ENCODE measurements around the gene CDKN3.
"Not testable (repeated sequence)": the region's sequence is repeated elsewhere in the genome, so short reads cannot be mapped to it uniquely, and the experiment has no call there.

The CDKN3 gene

DNA sequence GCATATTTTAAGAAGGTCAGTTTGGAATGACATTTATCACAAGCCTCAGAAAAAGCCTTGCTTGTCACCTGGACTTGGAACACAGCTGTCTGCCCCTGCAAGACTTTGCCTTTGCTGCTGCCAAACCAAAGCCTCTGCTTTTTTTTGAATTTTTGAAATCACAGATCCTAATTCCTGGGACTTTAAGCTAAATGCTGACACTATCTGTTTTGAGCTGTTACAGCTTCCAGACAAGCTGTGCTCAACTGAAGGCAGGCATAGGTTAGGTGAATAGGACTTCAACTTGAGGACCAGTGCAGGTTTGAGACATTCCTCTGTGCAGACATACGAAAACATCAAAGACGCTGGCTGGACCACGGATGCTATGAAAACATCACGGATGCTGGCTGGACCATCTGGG, 11.3 kb upstream of the CDKN3 start:
- Mint-ChIP-seq H3K9me3 (no peaks in the 10 kb centered on the region), H3K4me3 (no peak overlapping the region), H3K27me3 (peaks cover 35% of the 10 kb centered on the region), H3K27ac (no peak overlapping the region), H3K36me3 (no peaks in the 10 kb centered on the region), H3K4me1 (no peaks in the 10 kb centered on the region)
- no peak for DNase-seq
- CTCF ChIA-PET: no interaction called here

- CTCF ChIA-PET: interaction anchor here (1.4 kb wide), 1 partner anchor 40 kb away, joined by 3 read pairs; no protein-coding TSS in a partner anchor
- no peaks in the 10 kb centered on the region for H3K4me1 Mint-ChIP-seq
- no peaks in the 10 kb centered on the region for H3K36me3 Mint-ChIP-seq
- H3K27ac Mint-ChIP-seq: no peak overlapping the region
- no peak overlapping the region for H3K4me3 Mint-ChIP-seq
- no peaks in the 10 kb centered on the region for H3K9me3 Mint-ChIP-seq
- no peak for DNase-seq
- H3K27me3 Mint-ChIP-seq: peaks cover 47% of the 10 kb centered on the region
Measured at GRCh38 chr14:54387328-54387727, 9.5 kb upstream of the CDKN3 start.

DNA sequence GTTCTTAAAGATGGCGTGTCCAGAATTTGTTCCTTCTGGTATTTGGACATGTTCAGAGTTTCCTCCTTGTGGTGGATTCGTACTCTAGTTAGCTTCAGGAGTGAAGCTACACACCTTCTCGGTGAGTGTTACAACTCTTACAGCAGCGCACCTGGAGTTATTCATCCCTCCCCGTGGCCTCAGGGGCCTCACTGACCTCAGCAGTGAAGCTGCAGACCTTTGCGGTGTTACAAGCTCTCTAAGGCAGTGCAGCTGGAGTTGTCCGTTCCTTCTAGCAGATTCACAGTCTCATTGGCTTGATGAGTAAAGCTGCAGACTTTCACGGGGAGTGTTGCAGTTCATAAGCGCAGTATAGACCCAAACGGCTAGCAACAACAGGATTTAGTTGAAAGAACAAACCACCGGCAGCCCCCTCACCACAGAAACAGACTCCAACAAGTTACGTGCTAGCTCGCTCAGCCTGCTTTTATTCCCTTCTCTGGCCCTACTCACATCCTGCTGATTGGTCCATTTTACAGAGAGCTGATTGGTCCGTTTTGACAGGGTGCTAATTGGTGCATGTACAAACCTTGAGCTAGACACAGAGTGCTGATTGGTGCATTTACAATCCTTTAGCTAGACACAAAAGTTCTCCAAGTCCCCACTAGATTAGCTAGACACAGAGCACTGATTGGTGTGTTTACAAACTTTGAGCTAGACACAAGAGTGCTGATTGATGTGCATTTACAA, 4.5 kb upstream of the CDKN3 start:
- CTCF ChIA-PET: no interaction called here
- Mint-ChIP-seq H3K27me3 (peaks cover 29% of the 10 kb centered on the region), H3K9me3 (no peaks in the 10 kb centered on the region), H3K36me3 (no peaks in the 10 kb centered on the region), H3K27ac (no peak overlapping the region), H3K4me1 (peaks cover 10% of the 10 kb centered on the region), H3K4me3 (no peak overlapping the region)
- no peak for DNase-seq

DNA sequence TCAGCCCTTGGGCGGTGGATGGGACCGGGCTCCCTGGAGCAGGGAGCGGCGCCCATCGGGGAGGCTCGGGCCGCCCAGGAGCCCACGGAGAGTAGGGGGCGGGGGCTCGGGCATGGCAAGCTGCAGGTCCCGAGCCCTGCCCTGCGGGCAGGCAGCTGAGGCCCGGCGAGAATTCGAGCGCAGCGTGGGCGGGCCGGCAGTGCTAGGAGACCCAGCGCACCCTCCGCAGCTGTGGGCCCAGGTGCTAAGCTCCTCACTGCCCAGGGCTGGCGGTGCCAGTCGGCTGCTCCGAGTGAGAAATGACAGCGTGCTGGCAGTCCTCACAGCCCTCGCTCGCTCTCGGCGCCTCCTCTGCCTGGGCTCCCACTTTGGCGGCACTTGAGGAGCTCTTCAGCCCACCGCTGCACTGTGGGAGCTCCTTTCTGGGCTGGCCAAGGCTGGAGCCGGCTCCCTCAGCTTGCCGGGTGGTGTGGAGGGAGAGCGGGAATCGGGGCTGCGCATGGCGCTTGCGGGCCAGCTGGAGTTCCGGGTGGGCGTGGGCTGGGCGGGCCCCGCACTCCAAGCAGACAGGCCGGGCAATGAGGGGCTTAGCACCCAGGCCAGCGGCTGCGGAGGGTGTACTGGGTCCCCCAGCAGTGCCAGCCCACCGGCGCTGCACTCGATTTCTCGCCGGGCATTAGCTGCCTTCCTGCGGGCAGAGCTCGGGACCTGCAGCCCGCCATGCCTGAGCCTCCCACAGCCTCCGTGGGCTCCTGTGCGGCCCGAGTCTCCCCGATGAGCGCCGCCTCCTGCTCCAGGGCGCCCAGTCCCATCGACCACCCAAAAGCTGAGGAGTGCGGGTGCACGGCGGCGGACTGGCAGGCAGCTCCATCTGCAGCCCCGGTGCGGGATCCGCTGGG, 3.6 kb upstream of the CDKN3 start:
- Mint-ChIP-seq H3K4me1 (peaks cover 20% of the 10 kb centered on the region), H3K27me3 (peaks cover 27% of the 10 kb centered on the region)
- H3K9me3 Mint-ChIP-seq, DNase-seq, H3K27ac Mint-ChIP-seq, H3K4me3 Mint-ChIP-seq, CTCF ChIA-PET, H3K36me3 Mint-ChIP-seq: not testable (repeated sequence)

GRCh38 chr14:54394596-54394995, 2.2 kb upstream of the CDKN3 start:
- H3K4me1 Mint-ChIP-seq: peaks cover 33% of the 10 kb centered on the region
- H3K27me3 Mint-ChIP-seq: peaks cover 17% of the 10 kb centered on the region
- no peak overlapping the region for H3K27ac Mint-ChIP-seq
- CTCF ChIA-PET: no interaction called here
- H3K9me3 Mint-ChIP-seq: no peaks in the 10 kb centered on the region
- no peak overlapping the region for H3K4me3 Mint-ChIP-seq
- peaks cover 8% of the 10 kb centered on the region for H3K36me3 Mint-ChIP-seq
- DNase-seq: no peak

- CTCF ChIA-PET: no interaction called here
- no peaks in the 10 kb centered on the region for H3K9me3 Mint-ChIP-seq
- H3K4me1 Mint-ChIP-seq: peaks cover 34% of the 10 kb centered on the region
- peaks cover 13% of the 10 kb centered on the region for H3K27me3 Mint-ChIP-seq
- no peak for DNase-seq
- peaks cover 8% of the 10 kb centered on the region for H3K36me3 Mint-ChIP-seq
- H3K4me3 Mint-ChIP-seq: no peak overlapping the region
- H3K27ac Mint-ChIP-seq: no peak overlapping the region
Measured at GRCh38 chr14:54395284-54395683, 1.5 kb upstream of the CDKN3 start.

DNA sequence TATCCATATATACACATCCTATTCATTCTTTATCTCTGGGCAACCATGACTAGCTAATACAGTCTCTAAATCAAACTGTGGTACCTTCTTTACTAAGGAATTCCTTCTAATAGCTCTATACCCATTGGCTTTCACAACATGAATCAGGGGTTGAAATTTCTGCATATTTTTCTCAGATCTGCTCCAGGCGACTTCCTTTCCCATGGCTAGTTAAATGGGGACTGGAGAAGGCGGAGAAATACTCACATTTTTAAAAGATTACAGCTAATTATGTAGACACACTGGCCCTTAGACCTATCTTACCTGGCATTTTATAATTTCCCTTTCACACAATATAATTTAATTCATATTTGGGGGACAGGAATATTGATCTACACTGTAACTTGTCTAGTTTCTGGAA, 1.1 kb upstream of the CDKN3 start:
- H3K4me1 Mint-ChIP-seq: peaks cover 38% of the 10 kb centered on the region
- no peaks in the 10 kb centered on the region for H3K9me3 Mint-ChIP-seq
- H3K36me3 Mint-ChIP-seq: peaks cover 11% of the 10 kb centered on the region
- no peak for DNase-seq
- H3K27ac Mint-ChIP-seq: peak overlapping the region; percentile 29
- H3K4me3 Mint-ChIP-seq: no peak overlapping the region
- CTCF ChIA-PET: no interaction called here
- peaks cover 11% of the 10 kb centered on the region for H3K27me3 Mint-ChIP-seq

DNA sequence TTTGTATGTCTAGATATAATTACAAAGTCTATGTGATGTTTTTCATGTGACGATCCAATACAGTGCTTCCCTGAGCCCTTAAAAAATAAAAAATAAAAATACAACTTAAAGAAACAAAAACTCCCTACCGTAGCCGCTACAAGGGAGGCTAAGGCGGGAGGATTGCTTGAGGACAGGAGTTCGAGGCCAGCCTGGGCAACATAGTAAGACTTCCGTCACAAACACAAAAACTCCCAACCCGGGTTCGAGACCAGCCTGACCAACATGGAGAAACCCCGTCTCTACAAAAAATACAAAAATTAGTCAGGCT, 669 bp upstream of the CDKN3 start:
- Mint-ChIP-seq H3K4me1 (peaks cover 38% of the 10 kb centered on the region), H3K4me3 (peak overlapping the region; percentile 88), H3K27ac (peak overlapping the region; percentile 84), H3K27me3 (peaks cover 7% of the 10 kb centered on the region), H3K36me3 (peaks cover 11% of the 10 kb centered on the region), H3K9me3 (no peaks in the 10 kb centered on the region)
- CTCF ChIA-PET: interaction anchor here (0.6 to 1.0 kb wide), 2 partner anchors 61 to 103 kb away, joined by 3 read pairs; no protein-coding TSS in a partner anchor
- no peak for DNase-seq

GRCh38 chr14:54399560-54399959, 2.8 kb downstream of the CDKN3 start:
- CTCF ChIA-PET: no interaction called here
- Mint-ChIP-seq H3K27me3 (no peaks in the 10 kb centered on the region), H3K4me1 (peaks cover 59% of the 10 kb centered on the region), H3K36me3 (peaks cover 42% of the 10 kb centered on the region), H3K9me3 (peaks cover 2% of the 10 kb centered on the region), H3K4me3 (no peak overlapping the region), H3K27ac (no peak overlapping the region)
- no peak for DNase-seq

DNA sequence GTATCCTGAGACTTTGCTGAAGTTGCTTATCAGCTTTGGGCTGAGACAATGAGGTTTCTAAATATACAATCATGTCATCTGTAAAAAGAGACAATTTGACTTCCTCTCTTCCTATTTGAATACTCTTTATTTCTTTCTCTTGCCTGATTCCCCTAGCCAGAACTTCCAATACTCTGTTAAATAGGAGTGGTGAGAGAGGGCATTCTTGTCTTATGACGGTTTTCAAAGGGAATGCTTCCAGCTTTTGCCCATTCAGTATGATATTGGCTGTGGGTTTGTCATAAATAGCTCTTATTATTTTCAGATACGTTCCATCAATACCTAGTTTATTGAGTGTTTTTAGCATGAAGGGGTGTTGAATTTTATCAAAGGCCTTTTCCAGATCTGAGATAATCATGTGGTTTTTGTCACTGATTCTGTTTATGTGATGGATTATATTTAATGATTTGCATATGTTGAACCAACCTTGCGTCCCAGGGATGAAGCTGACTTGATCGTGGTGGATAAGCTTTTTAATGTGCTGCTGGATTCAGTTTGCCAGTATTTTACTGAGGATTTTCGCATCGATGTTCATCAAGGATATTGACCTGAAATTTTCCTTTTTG, 6.7 kb downstream of the CDKN3 start:
- H3K27ac Mint-ChIP-seq, H3K9me3 Mint-ChIP-seq, H3K4me3 Mint-ChIP-seq, H3K27me3 Mint-ChIP-seq, CTCF ChIA-PET, DNase-seq: not testable (repeated sequence)
- peaks cover 50% of the 10 kb centered on the region for H3K4me1 Mint-ChIP-seq
- peaks cover 74% of the 10 kb centered on the region for H3K36me3 Mint-ChIP-seq

- DNase-seq: no peak
- Mint-ChIP-seq H3K4me1 (peaks cover 8% of the 10 kb centered on the region), H3K27me3 (no peaks in the 10 kb centered on the region), H3K4me3 (no peak overlapping the region), H3K36me3 (peaks cover 57% of the 10 kb centered on the region), H3K9me3 (no peaks in the 10 kb centered on the region), H3K27ac (no peak overlapping the region)
- CTCF ChIA-PET: no interaction called here
Measured at GRCh38 chr14:54410215-54410614, 13.4 kb downstream of the CDKN3 start.

DNA sequence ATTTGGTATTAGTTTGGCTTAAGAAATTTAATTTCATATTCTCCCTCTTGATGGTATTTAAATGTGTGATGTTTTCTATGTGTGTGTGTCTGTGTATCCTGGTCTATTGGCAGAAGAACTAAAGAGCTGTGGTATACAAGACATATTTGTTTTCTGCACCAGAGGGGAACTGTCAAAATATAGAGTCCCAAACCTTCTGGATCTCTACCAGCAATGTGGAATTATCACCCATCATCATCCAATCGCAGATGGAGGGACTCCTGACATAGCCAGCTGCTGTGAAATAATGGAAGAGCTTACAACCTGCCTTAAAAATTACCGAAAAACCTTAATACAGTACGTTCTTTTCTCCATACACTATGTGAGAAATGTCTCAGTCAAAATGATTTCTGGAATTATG, 14.6 kb downstream of the CDKN3 start:
- CTCF ChIA-PET: interaction anchor here (0.6 kb wide), 1 partner anchor 290 kb away, joined by 3 read pairs; no protein-coding TSS in a partner anchor
- H3K27ac Mint-ChIP-seq: no peak overlapping the region
- DNase-seq: no peak
- H3K9me3 Mint-ChIP-seq: no peaks in the 10 kb centered on the region
- H3K36me3 Mint-ChIP-seq: peaks cover 51% of the 10 kb centered on the region
- no peaks in the 10 kb centered on the region for H3K4me1 Mint-ChIP-seq
- no peak overlapping the region for H3K4me3 Mint-ChIP-seq
- H3K27me3 Mint-ChIP-seq: no peaks in the 10 kb centered on the region

- no peaks in the 10 kb centered on the region for H3K27me3 Mint-ChIP-seq
- no peak overlapping the region for H3K27ac Mint-ChIP-seq
- no peaks in the 10 kb centered on the region for H3K4me1 Mint-ChIP-seq
- no peaks in the 10 kb centered on the region for H3K9me3 Mint-ChIP-seq
- peaks cover 34% of the 10 kb centered on the region for H3K36me3 Mint-ChIP-seq
- DNase-seq: no peak
- CTCF ChIA-PET: interaction anchor here (0.6 to 1.0 kb wide), 4 partner anchors 12 to 1967 kb away, joined by 3 read pairs; no protein-coding TSS in a partner anchor
- no peak overlapping the region for H3K4me3 Mint-ChIP-seq
Measured at GRCh38 chr14:54420478-54421142, 23.8 kb downstream of the CDKN3 start.

DNA sequence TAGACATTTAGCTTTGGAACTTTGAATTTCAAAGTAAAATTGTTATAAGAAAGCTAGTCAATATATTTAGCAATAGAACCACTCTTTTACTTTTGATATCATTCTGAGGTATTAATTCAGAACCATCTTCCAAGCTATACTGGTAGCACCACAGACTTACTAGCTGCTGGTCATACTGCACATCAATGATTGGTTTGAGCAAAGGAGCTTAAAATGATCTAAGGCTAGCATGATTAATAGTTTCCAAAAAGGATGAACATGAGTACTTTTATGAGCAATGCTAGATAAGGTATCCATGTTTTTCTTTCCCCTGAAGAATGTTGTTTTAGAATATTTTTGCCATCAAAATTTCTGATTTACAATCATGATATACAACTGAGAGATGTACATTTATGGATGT, 27.2 kb downstream of the CDKN3 start:
- CTCF ChIA-PET: interaction anchor here (0.7 to 2.3 kb wide), 5 partner anchors 8 to 1998 kb away, joined by 3 to 4 read pairs (median 3); no protein-coding TSS in a partner anchor
- no peak for DNase-seq
- Mint-ChIP-seq H3K27me3 (no peaks in the 10 kb centered on the region), H3K4me3 (no peak overlapping the region), H3K9me3 (no peaks in the 10 kb centered on the region), H3K4me1 (no peaks in the 10 kb centered on the region), H3K27ac (no peak overlapping the region), H3K36me3 (peaks cover 42% of the 10 kb centered on the region)
